Sigmoid colon (tissue), 4 donors: Measurements from ENCODE around the gene SLC6A9.

ENCODE experiments used
- POLR2A ChIP-seq, 2 donors: fragments of 450-650 bp; IDR thresholded peaks; one replicate each; pipeline ENCODE4 v1.6.1; 2016; ENCODE audit warnings: antibody characterized with exemption in 2 of 2, mild to moderate bottlenecking in 2 of 2, moderate library complexity in 2 of 2
- POLR2AphosphoS5 ChIP-seq, 4 donors: sonication (generic); formaldehyde crosslinking; IDR thresholded peaks; one replicate each; pipeline ENCODE4 v1.6.1; 2017; ENCODE audit warnings: antibody characterized with exemption in 4 of 4
- TF ChIP-seq, protein P1 (sequence below), 4 experiments: fragments of 450-650 bp in 3 of 4; fragments of 200-600 bp in 1 of 4; IDR thresholded peaks; one replicate each; pipeline ENCODE4 v1.5.1; 2016 to 2019; ENCODE audit warnings: antibody characterized with exemption in 4 of 4, mild to moderate bottlenecking in 3 of 4, moderate library complexity in 2 of 4

GRCh38 chr1:43978264-43978550 is 53.1 kb downstream of the SLC6A9 start:
- TF ChIP-seq, protein P1, sequence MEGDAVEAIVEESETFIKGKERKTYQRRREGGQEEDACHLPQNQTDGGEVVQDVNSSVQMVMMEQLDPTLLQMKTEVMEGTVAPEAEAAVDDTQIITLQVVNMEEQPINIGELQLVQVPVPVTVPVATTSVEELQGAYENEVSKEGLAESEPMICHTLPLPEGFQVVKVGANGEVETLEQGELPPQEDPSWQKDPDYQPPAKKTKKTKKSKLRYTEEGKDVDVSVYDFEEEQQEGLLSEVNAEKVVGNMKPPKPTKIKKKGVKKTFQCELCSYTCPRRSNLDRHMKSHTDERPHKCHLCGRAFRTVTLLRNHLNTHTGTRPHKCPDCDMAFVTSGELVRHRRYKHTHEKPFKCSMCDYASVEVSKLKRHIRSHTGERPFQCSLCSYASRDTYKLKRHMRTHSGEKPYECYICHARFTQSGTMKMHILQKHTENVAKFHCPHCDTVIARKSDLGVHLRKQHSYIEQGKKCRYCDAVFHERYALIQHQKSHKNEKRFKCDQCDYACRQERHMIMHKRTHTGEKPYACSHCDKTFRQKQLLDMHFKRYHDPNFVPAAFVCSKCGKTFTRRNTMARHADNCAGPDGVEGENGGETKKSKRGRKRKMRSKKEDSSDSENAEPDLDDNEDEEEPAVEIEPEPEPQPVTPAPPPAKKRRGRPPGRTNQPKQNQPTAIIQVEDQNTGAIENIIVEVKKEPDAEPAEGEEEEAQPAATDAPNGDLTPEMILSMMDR (IDR thresholded peaks at IDR 0.05), result no peak
- TF ChIP-seq POLR2AphosphoS5 (IDR thresholded peaks at IDR 0.05), result no peak
- TF ChIP-seq POLR2A (IDR thresholded peaks at IDR 0.05), result no peak
